GM12878 (cell line): Measurements from ENCODE around the gene GK. TPM values are rescaled to one million over a fixed set of nuclear protein-coding genes. Genes with fewer than 3 reads are reported as not detected.

Experiments
- ATAC-seq: fragments of 200-7000 bp; cut with Tn5 transposase; 3 replicates; pipeline ENCODE4 v1.9.1; 2020; ENCODE audit warnings: mild to moderate bottlenecking, moderate library complexity
- BruUV-seq: library from RNA; stranded (reverse); fragments of 400-500 nt; replicated peaks from 2 replicates; lab custom pipeline; 2021; lab: Mats Ljungman, UMichigan
- CTCF ChIA-PET: fragments of 300-600 bp; sonication (Branson Sonifier 250); formaldehyde crosslinking; extraction: SDS; loops from one replicate; lab custom pipeline; 2021; ENCODE audit warnings: inconsistent platforms; lab: Yijun Ruan, JAX
- POLR2A ChIA-PET: fragments of 350-600 bp; formaldehyde crosslinking; extraction: SDS; loops from one replicate; lab custom pipeline; 2021; ENCODE audit warnings: inconsistent platforms; lab: Charles Lee
- RAD21 ChIA-PET: fragments of 300-600 bp; sonication (Branson Sonifier 250); formaldehyde crosslinking; loops from one replicate; lab custom pipeline; 2023; ENCODE audit warnings: antibody characterized with exemption; ENCODE audit not compliant: unreplicated experiment; lab: Charles Lee
- SMC1A ChIA-PET: fragments of 300-600 bp; sonication (Branson Sonifier 250); formaldehyde crosslinking; loops from one replicate; lab custom pipeline; 2023; ENCODE audit not compliant: unreplicated experiment, uncharacterized antibody; lab: Charles Lee
- DNase-seq: peaks from one replicate; pipeline ENCODE4 v3.0.0-alpha.2; 2011; ENCODE audit warnings: low read depth, low spot score
- FAIRE-seq: peaks from 3 replicates; lab custom pipeline; 2011; peaks lifted over from hg19 to GRCh38; lab: Jason Lieb, UNC
- H2AFZ ChIP-seq: 2 replicates; pipeline ENCODE4 v1.6.0; 2011; ENCODE audit warnings: low read depth, low read length, control low read depth; ENCODE audit not compliant: control insufficient read depth
- H3K27ac ChIP-seq: 2 replicates; pipeline ENCODE4 v1.5.1; 2011; ENCODE audit warnings: control low read depth; ENCODE audit not compliant: control insufficient read depth, insufficient read depth
- H3K27me3 ChIP-seq, 2 experiments: replicated peaks in 1 of 2; 2 replicates each; pipeline versions ENCODE4 v1.6.0 to v1.6.1; 2011; ENCODE audit warnings: low read length in 1 of 2; ENCODE audit not compliant: control insufficient read depth in 2 of 2, insufficient read depth in 2 of 2
- H3K36me3 ChIP-seq, 2 experiments: 2 replicates each; pipeline ENCODE4 v1.5.1; 2011; ENCODE audit warnings: low read length in 1 of 2; ENCODE audit not compliant: control insufficient read depth in 2 of 2, insufficient read depth in 2 of 2
- H3K4me1 ChIP-seq: 2 replicates; pipeline ENCODE4 v1.6.1; 2011; ENCODE audit warnings: mild to moderate bottlenecking, low read length, moderate library complexity, mixed read lengths; ENCODE audit not compliant: control insufficient read depth, insufficient read depth
- H3K4me2 ChIP-seq: 2 replicates; pipeline ENCODE4 v1.6.0; 2011; ENCODE audit warnings: control low read depth; ENCODE audit not compliant: control insufficient read depth, insufficient read depth
- H3K4me3 ChIP-seq: fragments of 200-600 bp; sonication (generic); 2 replicates; pipeline ENCODE4 v1.5.1; 2016
- H3K79me2 ChIP-seq: 2 replicates; pipeline ENCODE4 v1.6.0; 2011; ENCODE audit warnings: low read length; ENCODE audit not compliant: control insufficient read depth, insufficient read depth
- H3K9ac ChIP-seq: 2 replicates; pipeline ENCODE4 v1.8.0; 2011; ENCODE audit warnings: low read length, control low read depth, mixed read lengths; ENCODE audit not compliant: control insufficient read depth, insufficient read depth
- H3K9me3 ChIP-seq: replicated peaks from 3 replicates; pipeline ENCODE4 v1.5.1; 2011; ENCODE audit warnings: mild to moderate bottlenecking, low read length; ENCODE audit not compliant: control insufficient read depth, insufficient read depth
- H4K20me1 ChIP-seq: 2 replicates; pipeline ENCODE4 v1.6.0; 2011; ENCODE audit not compliant: control insufficient read depth, insufficient read depth
- ATF7 ChIP-seq: fragments of 450-650 bp; IDR thresholded peaks from 2 replicates; pipeline ENCODE4 v1.6.1; 2016; ENCODE audit warnings: low read depth, mild to moderate bottlenecking
- BCL11A ChIP-seq: IDR thresholded peaks from 2 replicates; pipeline ENCODE4 v1.6.1; 2011; ENCODE audit warnings: low read depth, low read length
- CBX3 ChIP-seq: fragments of 200-600 bp; sonication (generic); IDR thresholded peaks from 2 replicates; pipeline ENCODE4 v1.6.1; 2016; ENCODE audit warnings: low read depth, borderline replicate concordance
- EED ChIP-seq: sonication (generic); IDR thresholded peaks from 2 replicates; pipeline ENCODE4 v1.6.1; 2016; ENCODE audit warnings: antibody characterized with exemption, low read depth
- MTA3 ChIP-seq: IDR thresholded peaks from 2 replicates; pipeline ENCODE4 v1.6.1; 2012; ENCODE audit warnings: low read length, inconsistent platforms, borderline replicate concordance
- NFXL1 ChIP-seq: fragments of 450-650 bp; IDR thresholded peaks from 2 replicates; pipeline ENCODE4 v1.6.1; 2017; ENCODE audit warnings: antibody characterized with exemption, mild to moderate bottlenecking, borderline replicate concordance
- NFYA ChIP-seq: IDR thresholded peaks from 2 replicates; pipeline ENCODE4 v1.6.1; 2011; ENCODE audit warnings: low read depth, mild to moderate bottlenecking, low read length, improper control_type of control experiment, borderline replicate concordance
- NRF1 ChIP-seq: conservative IDR thresholded peaks from 2 replicates; pipeline ENCODE4 v1.6.1; 2011; ENCODE audit warnings: mild to moderate bottlenecking, low read depth, low read length, improper control_type of control experiment
- POLR2AphosphoS2 ChIP-seq: IDR thresholded peaks from 2 replicates; pipeline ENCODE4 v1.6.1; 2011; ENCODE audit warnings: low read depth, mild to moderate bottlenecking, low read length, improper control_type of control experiment, moderate library complexity
- POLR2AphosphoS5 ChIP-seq: IDR thresholded peaks from 2 replicates; pipeline ENCODE4 v1.6.1; 2011; ENCODE audit warnings: mild to moderate bottlenecking, low read length, inconsistent platforms
- RELA ChIP-seq: fragments of 450-650 bp; IDR thresholded peaks from 2 replicates; pipeline ENCODE4 v1.8.0; 2014; ENCODE audit warnings: borderline replicate concordance; ENCODE audit not compliant: partially characterized antibody
- RELB ChIP-seq: fragments of 450-650 bp; IDR thresholded peaks from 2 replicates; pipeline ENCODE4 v1.6.1; 2017; ENCODE audit warnings: low read depth, mild to moderate bottlenecking, moderate library complexity
- SMARCA5 ChIP-seq: fragments of 450-650 bp; IDR thresholded peaks from 2 replicates; pipeline ENCODE4 v1.6.1; 2017; ENCODE audit warnings: mild to moderate bottlenecking
- SUPT20H ChIP-seq: IDR thresholded peaks from 2 replicates; pipeline ENCODE4 v1.6.1; 2011; ENCODE audit warnings: low read depth, mild to moderate bottlenecking, low read length, moderate library complexity, borderline replicate concordance; ENCODE audit not compliant: control insufficient read depth
- ZBTB33 ChIP-seq: fragments of 450-650 bp; IDR thresholded peaks from 2 replicates; pipeline ENCODE4 v1.6.1; 2017; ENCODE audit warnings: mild to moderate bottlenecking
- ZNF207 ChIP-seq: fragments of 450-650 bp; IDR thresholded peaks from 2 replicates; pipeline ENCODE4 v1.6.1; 2014; ENCODE audit warnings: antibody characterized with exemption, mild to moderate bottlenecking, borderline replicate concordance
- ZNF687 ChIP-seq: fragments of 450-650 bp; IDR thresholded peaks from 2 replicates; pipeline ENCODE4 v1.6.1; 2017; ENCODE audit warnings: mild to moderate bottlenecking, moderate library complexity
- WGBS: methylation state at CpG from one replicate; pipeline ENCODE4 v1.1.6; 2016; ENCODE audit warnings: low lambda C conversion rate; ENCODE audit not compliant: insufficient replicate concordance, insufficient coverage; ENCODE audit errors: missing lambda C conversion rate; 5-methylcytosine and 5-hydroxymethylcytosine counted together
- in situ Hi-C: fragments of 300-500 bp; cut with MboI; formaldehyde crosslinking; loops from 9 replicates; pipeline ENCODE4 v1.14.3; 2018; ENCODE audit warnings: mixed read lengths
- intact Hi-C: fragments of 100-400 bp; cut with micrococcal nuclease; formaldehyde crosslinking; loops from one replicate; pipeline ENCODE4 v1.14.2; 2022; ENCODE audit not compliant: unreplicated experiment
- polyA plus RNA-seq, 11 experiments: library from polyadenylated mRNA; depleted of rRNA in 4 of 11; unstranded in 6 of 11; stranded (reverse) in 5 of 11; fragments of >200 nt; fragmentation: Nextera tagmentation in 4 of 11; fragmentation: Illumina TruSeq in 1 of 11; extraction: Ambion mirVana in 4 of 11; extraction: Trizol in 1 of 11; gene quantifications; 1 replicate in 1 of 11; 2 replicates in 10 of 11; pipeline versions ENCODE4 v1.2.1 to v1.2.3, GENCODE V29; 2011 to 2016; ENCODE audit warnings: inconsistent platforms in 2 of 11, missing spikeins in 2 of 11, low read depth in 1 of 11
- total RNA-seq, 4 experiments: library from RNA; depleted of rRNA in 3 of 4; stranded (reverse); fragments of >200 nt in 3 of 4; fragmentation: Illumina TruSeq in 1 of 4; extraction: Trizol in 1 of 4; gene quantifications; 2 replicates each; pipeline versions ENCODE4 v1.2.1 to v1.2.3, GENCODE V29; 2013 to 2021

GK gene
- total and polyA plus RNA-seq, 10 of the 15 experiments (the other 5 are each of a cell fraction or from before 2014, with no cell fraction given): 6.3 to 22.3 (median 11.1) TPM

GRCh38 chrX:30734782-30735181 is 81.6 kb downstream of the GK start:
- Histone ChIP-seq H3K27ac (no peak overlapping the region), H2AFZ (no peak overlapping the region), H3K4me2 (no peak overlapping the region), H3K4me3 (no peak overlapping the region), H4K20me1 (no peaks in the 10 kb centered on the region), H3K27me3 (no peaks in the 10 kb centered on the region), H3K79me2 (no peaks in the 10 kb centered on the region), H3K4me1 (no peaks in the 10 kb centered on the region), H3K36me3 (no peaks in the 10 kb centered on the region; a peak in 1 of 4 replicates), H3K9ac (no peak overlapping the region), H3K9me3 (no peaks in the 10 kb centered on the region)
- DNase-seq (no peak), FAIRE-seq (no peak), ATAC-seq (no peak)
- intact Hi-C loops: loop anchor here (1.0 to 10.0 kb wide), 5 partner anchors 88 to 923 kb away; partner anchors contain the start of gene TAB3
- POLR2A ChIA-PET: interaction anchor here (0.6 kb wide), 1 partner anchor 56 kb away, joined by 3 read pairs; no protein-coding TSS in a partner anchor
- in situ Hi-C loops: loop anchor here (5.0 to 10.0 kb wide), 3 partner anchors 88 to 920 kb away; partner anchors contain the start of gene TAB3
- BruUV-seq: no TSS peak
- 68% methylated on average over 3 of the region's 3 CpGs for WGBS
- SMC1A ChIA-PET: interaction anchor here (1.0 to 3.6 kb wide), 10 partner anchors 12 to 302 kb away, joined by 3 to 29 read pairs (median 7); no protein-coding TSS in a partner anchor
- RAD21 ChIA-PET: interaction anchor here (0.6 to 2.6 kb wide), 10 partner anchors 8 to 303 kb away, joined by 3 to 19 read pairs (median 5); no protein-coding TSS in a partner anchor
- CTCF ChIA-PET: interaction anchor here (0.9 to 3.7 kb wide), 28 partner anchors 10 to 923 kb away, joined by 3 to 36 read pairs (median 6); no protein-coding TSS in a partner anchor
- TF ChIP-seq MTA3: no peak
- no peak for TF ChIP-seq POLR2AphosphoS5
- TF ChIP-seq SUPT20H: no peak
- no peak for TF ChIP-seq ATF7
- TF ChIP-seq NFXL1: no peak
- TF ChIP-seq POLR2AphosphoS2: no peak
- TF ChIP-seq ZNF207: no peak
- no peak for TF ChIP-seq SMARCA5
- no peak for TF ChIP-seq RELB
- TF ChIP-seq CBX3: no peak
- TF ChIP-seq ZNF687: no peak
- no peak for TF ChIP-seq ZBTB33
- TF ChIP-seq NFYA: no peak
- no peak for TF ChIP-seq RELA
- no peak for TF ChIP-seq BCL11A
- no peak for TF ChIP-seq EED
- no peak for TF ChIP-seq NRF1
